Measurements from ENCODE around the gene CXCL16. TPM values are rescaled to one million over a fixed set of nuclear protein-coding genes. Genes with fewer than 3 reads are reported as not detected.
A peak's percentile ranks its signal among the peaks of the same experiment; 100 is the strongest.

Gene CXCL16
- total and polyA plus RNA-seq, 2 of the 13 experiments (the other 11 are each of a cell fraction or from before 2014, with no cell fraction given) = 9.4 to 101 TPM

DNA sequence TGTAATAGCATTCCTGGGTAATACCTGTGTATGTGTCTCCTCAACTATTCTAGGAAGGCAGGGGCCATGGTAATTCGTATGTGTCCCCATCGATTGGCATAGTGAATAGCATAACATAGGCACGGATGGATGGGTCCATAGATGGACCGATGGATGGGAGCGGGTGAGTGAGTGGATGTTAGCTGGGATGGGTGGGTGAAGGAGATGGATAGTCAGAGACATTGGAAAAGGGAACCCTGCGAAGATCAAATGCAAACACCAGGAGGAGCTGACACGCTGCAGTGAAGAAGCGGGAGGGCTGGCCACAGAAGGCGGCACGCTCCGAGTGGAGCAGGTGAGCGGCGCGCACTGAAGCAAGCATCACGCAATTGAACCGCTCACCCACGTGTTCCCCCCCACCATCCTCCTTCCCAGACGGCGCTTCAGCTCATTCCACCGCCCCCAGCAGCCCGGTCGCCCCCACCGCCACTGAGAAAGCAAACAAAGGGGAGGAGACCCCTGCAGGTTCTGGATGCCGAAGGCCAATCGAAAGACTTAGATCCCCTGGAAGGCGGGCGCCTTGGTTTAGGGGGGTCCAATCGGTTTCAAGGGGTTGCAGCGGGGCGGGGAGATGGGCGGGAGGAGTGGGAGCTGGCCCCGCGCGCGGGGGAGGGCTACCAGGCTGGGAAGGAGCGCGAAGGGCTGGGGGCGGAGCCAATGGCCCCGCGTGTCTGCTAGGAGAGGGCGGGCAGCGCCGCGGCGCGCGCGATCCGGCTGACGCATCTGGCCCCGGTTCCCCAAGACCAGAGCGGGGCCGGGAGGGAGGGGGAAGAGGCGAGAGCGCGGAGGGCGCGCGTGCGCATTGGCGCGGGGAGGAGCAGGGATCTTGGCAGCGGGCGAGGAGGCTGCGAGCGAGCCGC is 29.7 kb downstream of the CXCL16 start, which contains the start of gene ARRB2 (continued):
- TF ChIP-seq, protein P1, sequence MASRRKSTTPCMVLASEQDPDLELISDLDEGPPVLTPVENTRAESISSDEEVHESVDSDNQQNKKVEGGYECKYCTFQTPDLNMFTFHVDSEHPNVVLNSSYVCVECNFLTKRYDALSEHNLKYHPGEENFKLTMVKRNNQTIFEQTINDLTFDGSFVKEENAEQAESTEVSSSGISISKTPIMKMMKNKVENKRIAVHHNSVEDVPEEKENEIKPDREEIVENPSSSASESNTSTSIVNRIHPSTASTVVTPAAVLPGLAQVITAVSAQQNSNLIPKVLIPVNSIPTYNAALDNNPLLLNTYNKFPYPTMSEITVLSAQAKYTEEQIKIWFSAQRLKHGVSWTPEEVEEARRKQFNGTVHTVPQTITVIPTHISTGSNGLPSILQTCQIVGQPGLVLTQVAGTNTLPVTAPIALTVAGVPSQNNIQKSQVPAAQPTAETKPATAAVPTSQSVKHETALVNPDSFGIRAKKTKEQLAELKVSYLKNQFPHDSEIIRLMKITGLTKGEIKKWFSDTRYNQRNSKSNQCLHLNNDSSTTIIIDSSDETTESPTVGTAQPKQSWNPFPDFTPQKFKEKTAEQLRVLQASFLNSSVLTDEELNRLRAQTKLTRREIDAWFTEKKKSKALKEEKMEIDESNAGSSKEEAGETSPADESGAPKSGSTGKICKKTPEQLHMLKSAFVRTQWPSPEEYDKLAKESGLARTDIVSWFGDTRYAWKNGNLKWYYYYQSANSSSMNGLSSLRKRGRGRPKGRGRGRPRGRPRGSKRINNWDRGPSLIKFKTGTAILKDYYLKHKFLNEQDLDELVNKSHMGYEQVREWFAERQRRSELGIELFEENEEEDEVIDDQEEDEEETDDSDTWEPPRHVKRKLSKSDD (CRISPR knock-in tag; IDR thresholded peaks at IDR 0.05; ENCODE audit: low read depth) = 0 out of 2 replicates have a peak, but pooled peaks have one; percentile 22
- TF ChIP-seq, protein P2, sequence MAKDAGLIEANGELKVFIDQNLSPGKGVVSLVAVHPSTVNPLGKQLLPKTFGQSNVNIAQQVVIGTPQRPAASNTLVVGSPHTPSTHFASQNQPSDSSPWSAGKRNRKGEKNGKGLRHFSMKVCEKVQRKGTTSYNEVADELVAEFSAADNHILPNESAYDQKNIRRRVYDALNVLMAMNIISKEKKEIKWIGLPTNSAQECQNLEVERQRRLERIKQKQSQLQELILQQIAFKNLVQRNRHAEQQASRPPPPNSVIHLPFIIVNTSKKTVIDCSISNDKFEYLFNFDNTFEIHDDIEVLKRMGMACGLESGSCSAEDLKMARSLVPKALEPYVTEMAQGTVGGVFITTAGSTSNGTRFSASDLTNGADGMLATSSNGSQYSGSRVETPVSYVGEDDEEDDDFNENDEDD (CRISPR knock-in tag; IDR thresholded peaks at IDR 0.05; ENCODE audit: borderline replicate concordance) = peak; percentile 49; the same call in 1 of the 2 replicates
- TF ChIP-seq, protein P3, sequence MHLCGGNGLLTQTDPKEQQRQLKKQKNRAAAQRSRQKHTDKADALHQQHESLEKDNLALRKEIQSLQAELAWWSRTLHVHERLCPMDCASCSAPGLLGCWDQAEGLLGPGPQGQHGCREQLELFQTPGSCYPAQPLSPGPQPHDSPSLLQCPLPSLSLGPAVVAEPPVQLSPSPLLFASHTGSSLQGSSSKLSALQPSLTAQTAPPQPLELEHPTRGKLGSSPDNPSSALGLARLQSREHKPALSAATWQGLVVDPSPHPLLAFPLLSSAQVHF (CRISPR knock-in tag; IDR thresholded peaks at IDR 0.05) = peak; percentile 70; the same call in 1 of the 2 replicates
- TF ChIP-seq PCBP2 (optimal IDR thresholded peaks at IDR 0.05; ENCODE audit: low read depth, low read length, poor library complexity, severe bottlenecking) (no peak), MXI1 (IDR thresholded peaks at IDR 0.05; ENCODE audit: borderline replicate concordance, low read depth, low read length) (peak; percentile 78; the same call in 1 of the 3 replicates), RARA (CRISPR knock-in tag; IDR thresholded peaks at IDR 0.05) (peak; percentile 35; the same call in 1 of the 2 replicates), SMC3 (IDR thresholded peaks at IDR 0.05; ENCODE audit: low read length) (peak; percentile 75), ZNF891 (CRISPR knock-in tag; IDR thresholded peaks at IDR 0.05) (no peak), RCOR2 (CRISPR knock-in tag; IDR thresholded peaks at IDR 0.05) (no peak), ZNF256 (CRISPR knock-in tag; conservative IDR thresholded peaks at IDR 0.05) (no peak), ZNF138 (CRISPR knock-in tag; IDR thresholded peaks at IDR 0.05; ENCODE audit: low read depth) (no peak), ZNF326 (CRISPR knock-in tag; IDR thresholded peaks at IDR 0.05; ENCODE audit: borderline replicate concordance) (no peak), KAT7 (CRISPR knock-in tag; IDR thresholded peaks at IDR 0.05; ENCODE audit: borderline replicate concordance) (no peak; the same call in 1 of the 2 replicates), ZNF589 (CRISPR knock-in tag; conservative IDR thresholded peaks at IDR 0.05) (0 out of 2 replicates have a peak, but pooled peaks have one; percentile 34), DNMT1 (CRISPR knock-in tag; IDR thresholded peaks at IDR 0.05) (no peak), SP5 (CRISPR knock-in tag; IDR thresholded peaks at IDR 0.05; ENCODE audit: borderline replicate concordance, low read depth) (peak; percentile 76; the same call in 1 of the 2 replicates), GLI4 (CRISPR knock-in tag; IDR thresholded peaks at IDR 0.05; ENCODE audit: borderline replicate concordance) (0 out of 2 replicates have a peak, but pooled peaks have one; percentile 26), NFYB (CRISPR knock-in tag; IDR thresholded peaks at IDR 0.05) (peak; percentile 84)
- TF ChIP-seq, protein P4, sequence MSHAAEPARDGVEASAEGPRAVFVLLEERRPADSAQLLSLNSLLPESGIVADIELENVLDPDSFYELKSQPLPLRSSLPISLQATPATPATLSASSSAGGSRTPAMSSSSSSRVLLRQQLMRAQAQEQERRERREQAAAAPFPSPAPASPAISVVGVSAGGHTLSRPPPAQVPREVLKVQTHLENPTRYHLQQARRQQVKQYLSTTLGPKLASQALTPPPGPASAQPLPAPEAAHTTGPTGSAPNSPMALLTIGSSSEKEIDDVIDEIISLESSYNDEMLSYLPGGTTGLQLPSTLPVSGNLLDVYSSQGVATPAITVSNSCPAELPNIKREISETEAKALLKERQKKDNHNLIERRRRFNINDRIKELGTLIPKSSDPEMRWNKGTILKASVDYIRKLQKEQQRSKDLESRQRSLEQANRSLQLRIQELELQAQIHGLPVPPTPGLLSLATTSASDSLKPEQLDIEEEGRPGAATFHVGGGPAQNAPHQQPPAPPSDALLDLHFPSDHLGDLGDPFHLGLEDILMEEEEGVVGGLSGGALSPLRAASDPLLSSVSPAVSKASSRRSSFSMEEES (CRISPR knock-in tag; IDR thresholded peaks at IDR 0.05) = peak; percentile 11; the same call in 1 of the 2 replicates
- TF ChIP-seq, protein P5, sequence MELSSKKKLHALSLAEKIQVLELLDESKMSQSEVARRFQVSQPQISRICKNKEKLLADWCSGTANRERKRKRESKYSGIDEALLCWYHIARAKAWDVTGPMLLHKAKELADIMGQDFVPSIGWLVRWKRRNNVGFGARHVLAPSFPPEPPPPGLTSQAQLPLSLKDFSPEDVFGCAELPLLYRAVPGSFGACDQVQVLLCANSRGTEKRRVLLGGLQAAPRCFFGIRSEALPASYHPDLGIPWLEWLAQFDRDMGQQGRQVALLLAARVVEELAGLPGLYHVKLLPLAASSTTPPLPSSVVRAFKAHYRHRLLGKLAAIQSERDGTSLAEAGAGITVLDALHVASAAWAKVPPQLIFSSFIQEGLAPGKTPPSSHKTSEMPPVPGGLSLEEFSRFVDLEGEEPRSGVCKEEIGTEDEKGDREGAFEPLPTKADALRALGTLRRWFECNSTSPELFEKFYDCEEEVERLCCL (CRISPR knock-in tag; IDR thresholded peaks at IDR 0.05; ENCODE audit: borderline replicate concordance) = 0 out of 2 replicates have a peak, but pooled peaks have one; percentile 47
- TF ChIP-seq, protein P6, sequence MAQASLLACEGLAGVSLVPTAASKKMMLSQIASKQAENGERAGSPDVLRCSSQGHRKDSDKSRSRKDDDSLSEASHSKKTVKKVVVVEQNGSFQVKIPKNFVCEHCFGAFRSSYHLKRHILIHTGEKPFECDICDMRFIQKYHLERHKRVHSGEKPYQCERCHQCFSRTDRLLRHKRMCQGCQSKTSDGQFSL (CRISPR knock-in tag; IDR thresholded peaks at IDR 0.05) = peak; percentile 93

Measured in HepG2 (cell line).